ENCODE results near the gene PANX1.
"Not testable (repeated sequence)": the region's sequence is repeated elsewhere in the genome, so short reads cannot be mapped to it uniquely, and the experiment has no call there.

Gene PANX1, protein sequence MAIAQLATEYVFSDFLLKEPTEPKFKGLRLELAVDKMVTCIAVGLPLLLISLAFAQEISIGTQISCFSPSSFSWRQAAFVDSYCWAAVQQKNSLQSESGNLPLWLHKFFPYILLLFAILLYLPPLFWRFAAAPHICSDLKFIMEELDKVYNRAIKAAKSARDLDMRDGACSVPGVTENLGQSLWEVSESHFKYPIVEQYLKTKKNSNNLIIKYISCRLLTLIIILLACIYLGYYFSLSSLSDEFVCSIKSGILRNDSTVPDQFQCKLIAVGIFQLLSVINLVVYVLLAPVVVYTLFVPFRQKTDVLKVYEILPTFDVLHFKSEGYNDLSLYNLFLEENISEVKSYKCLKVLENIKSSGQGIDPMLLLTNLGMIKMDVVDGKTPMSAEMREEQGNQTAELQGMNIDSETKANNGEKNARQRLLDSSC

DNA sequence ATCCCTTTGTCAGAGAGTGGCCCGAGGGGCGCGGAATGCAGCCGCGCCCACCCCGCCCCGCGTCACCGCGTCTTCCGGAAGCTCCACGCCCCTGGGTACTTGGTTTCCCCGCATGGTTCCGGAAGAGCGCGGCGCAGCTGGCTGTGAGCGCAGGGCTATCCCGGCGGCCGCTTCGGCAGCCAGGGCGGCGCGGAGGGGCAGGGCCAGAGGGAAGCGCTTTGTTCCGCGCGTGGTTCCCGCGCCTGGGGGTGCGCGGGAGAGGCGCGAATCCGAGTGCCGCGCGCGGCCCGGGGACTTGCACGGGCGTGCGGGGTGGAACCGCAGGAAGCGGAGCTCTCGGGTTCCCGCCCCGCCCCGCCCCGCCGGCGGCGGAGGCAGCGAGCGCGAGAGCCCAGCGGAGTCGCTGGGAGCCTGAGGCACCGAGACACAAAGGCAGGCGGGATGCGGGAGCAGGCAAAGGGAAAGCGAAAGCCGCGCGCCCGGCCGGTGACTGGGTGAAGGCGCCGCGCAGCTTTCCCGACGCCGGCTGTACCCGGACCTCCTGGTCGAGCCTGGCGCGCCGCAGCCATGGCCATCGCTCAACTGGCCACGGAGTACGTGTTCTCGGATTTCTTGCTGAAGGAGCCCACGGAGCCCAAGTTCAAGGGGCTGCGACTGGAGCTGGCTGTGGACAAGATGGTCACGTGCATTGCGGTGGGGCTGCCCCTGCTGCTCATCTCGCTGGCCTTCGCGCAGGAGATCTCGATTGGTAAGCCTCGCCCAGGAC is at the start of gene PANX1:
PANX1 (plus strand) TSS at position 96 of the 766 bp plus-strand sequence; CDS start at position 568, 472 bp downstream.
- peak; percentile 62 to 65 for DNase-seq

DNA sequence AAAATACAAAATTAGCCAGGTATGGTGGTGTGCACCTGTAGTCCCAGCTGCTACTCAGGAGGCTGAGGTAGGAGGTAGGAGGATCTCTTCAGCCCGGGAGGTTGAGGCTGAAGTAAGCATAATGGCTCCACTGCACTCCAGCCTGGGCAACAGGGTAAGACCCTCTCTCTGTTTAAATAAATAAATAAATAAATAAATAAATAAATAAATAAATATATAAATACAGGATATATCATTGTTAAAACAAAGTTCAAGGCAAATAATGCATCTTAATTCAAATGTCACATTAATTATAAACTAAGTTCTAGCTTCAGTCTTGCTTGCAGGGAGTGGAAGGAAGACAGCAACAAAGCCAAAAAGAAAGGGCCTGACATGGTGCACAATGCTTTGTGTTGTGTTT is 44.5 kb upstream of the PANX1 start:
- DNase-seq: no peak

DNA sequence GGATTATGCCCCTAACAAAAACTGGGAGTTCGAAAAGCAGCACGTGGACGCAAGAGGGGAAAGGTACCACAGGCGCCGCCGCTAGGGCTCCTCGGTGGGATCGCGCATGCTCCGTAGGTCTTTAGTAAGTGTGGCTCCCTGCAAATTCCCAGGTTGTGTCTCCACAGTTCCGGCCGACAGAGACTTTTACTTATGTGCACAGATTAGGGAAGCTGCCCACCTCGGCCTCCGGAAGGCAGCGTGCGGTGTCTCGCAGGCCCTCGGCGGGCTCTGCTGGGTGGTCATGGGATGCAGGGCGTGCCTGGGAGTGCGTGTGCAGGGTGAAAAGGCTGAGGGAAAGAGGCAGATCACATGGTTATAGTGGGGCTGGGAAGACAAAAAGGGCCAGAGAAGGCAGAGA is 39.7 kb upstream of the PANX1 start:
- DNase-seq: no peak

DNA sequence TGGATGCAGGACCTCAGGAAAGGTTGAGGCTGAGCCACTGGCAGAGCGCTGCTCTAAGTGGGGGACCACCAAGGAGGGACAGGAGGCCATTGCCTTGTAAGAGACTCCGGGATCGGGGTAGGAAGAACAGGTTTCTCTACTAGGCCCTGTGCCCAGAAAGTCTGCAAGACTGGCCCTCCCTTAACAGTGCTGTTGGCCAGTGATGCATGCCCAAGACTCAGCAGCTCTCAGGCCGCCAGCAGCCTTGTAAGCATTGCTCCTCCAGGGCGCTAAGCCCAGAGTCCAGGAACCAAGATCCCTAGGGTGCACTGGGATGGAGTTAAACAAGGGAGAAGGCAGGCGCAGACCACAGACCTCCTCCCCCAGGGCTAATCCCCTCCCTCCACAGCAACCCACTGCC is 39.3 kb upstream of the PANX1 start:
- DNase-seq: no peak

DNA sequence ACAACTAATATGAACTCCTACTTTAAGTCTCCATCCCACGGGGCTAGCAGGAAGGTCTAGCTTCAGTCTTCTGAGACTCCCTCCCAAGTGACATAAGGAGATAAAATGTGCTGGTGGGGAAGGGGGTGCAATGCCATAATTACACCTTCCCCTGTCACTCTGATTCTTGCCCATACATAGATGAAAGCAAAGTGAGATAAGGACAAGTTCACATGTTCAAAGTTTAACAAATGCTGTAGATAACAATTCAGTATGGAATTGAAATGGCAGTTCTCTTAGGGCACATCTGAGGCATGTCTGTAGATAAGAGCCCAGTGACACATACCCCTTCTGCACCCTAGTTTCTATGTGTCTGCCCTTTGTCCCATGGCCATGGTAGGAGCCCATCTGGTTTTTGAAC is 38.2 kb upstream of the PANX1 start:
- no peak for DNase-seq

DNA sequence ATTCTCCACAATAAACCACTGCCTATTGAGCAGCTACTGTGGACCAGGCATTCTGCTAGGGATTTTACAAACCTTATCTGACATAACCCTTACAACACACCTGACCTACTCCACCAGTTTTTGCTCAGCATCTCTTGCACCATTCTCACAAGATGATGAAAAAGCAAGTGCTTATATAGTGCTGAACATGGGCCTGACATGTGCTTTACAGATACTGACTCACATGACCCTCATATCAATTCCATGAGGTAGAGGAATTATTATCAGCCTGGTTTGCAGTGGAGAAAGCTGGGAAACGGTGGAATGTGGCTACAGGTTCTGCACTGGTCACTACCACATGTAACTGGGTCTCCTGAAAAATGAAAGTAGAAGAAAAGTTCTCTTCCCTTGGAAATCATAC is 37.5 kb upstream of the PANX1 start:
- no peak for DNase-seq

DNA sequence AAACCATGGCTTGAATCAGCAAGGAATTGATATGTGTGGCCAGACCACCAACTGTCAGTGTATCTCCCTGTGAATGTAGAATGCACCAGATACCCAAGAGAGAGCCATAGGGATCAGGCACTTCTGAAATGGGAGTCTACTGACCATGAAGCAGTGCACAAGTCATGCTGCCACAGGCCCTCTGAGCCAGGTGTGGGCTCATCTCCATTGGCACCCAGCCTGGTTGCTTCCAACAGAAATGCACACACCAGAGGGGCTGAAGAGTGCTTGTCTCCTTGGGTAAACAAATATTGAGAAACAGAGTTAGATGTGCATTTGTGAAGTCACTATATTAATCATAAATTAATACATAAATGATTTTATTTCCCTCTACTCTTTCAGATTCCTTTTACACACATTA is 28.4 kb upstream of the PANX1 start:
- DNase-seq: no peak

DNA sequence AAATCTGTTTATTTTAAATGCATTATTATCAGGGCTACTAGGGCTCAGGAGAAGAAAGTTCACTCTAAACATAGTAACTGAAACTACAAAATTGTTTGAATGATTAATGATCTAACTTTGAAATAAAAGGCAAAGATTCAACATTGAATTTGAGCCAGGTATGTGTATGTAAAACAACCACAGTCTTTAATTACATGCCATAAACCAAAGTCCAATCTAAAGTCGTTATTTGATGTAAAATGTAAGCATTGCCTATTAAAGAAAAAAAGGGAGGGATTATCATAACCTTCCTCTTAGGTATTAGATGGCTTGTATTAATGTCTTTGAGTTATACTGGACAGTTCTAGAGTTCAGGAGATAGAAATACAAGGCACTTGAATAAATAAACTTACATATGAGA is 25.2 kb upstream of the PANX1 start:
- no peak for DNase-seq

DNA sequence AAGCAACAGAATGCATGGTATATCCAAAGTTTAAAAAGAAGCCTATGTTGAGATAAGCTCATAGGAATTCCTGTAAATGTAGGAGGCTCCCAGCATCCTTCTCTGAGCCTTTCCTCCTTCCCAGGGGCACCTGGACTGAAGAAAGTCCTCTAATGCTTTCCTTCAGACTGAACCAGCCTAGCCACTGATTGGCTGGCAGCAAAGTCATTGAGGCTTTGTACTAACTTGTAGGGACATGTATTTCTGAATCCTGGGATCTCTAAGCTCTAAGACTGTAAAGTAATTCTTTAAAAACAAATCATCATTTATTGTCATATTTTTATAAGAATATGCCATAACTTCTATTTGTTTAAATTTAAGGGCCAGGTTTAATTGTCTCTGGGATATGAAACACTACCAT is 23.9 kb upstream of the PANX1 start:
- DNase-seq: no peak

DNA sequence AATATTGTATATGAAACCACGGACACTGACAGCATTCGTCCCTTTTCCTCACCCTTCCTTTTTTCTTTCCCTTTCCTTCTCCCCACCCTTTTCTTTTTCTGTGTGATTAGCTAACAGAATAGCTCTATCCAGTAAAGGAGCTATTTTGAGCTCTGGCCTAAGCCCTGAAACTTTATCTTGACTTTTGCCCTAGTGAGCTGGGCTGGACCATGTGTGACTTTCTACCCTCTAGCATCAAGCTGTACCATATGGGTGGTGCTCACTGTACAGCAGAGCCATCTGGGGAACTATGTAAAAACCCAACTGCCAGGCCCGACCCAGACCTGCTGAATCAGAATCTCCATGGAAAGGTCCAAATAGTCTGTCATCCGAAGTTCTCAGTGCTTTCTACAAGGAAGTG is 21.9 kb upstream of the PANX1 start:
- no peak for DNase-seq

DNA sequence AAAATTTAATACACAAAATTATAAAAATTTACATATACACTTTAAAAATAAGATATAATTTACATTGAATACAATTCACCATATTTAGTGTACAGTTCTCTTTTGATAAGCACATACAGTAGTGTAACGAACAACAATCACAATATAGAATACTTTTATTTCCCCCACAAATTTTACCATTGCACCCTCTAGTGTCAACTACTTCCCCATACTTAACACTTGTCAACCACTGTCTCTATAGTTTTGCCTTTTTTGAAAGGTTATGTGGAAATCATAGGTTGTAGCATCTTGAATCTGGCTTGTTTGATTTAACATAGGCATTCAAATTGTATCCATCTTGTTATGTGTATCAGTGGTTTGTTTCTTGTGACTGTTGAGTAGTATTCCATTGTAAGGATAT is 21.3 kb upstream of the PANX1 start:
- DNase-seq: no peak

DNA sequence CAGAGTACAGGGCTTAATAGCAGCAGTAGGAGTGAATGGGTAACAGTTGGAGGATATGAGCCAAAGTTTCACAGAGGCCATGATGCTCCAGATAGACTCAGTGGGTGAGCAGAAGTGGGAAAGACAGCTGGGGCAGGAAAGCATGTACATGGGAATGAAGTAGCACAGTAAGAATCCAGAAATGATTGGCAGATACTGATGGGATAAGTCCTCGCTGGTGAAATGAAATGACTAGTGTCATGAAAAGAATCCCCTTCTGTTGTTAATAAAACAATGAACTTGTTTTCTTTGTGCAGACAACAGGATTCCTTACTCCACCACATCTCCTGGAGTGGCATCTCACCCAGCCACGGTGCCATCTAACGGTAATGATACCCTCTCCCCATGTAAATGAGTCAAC is 17.4 kb upstream of the PANX1 start:
- DNase-seq: no peak

DNA sequence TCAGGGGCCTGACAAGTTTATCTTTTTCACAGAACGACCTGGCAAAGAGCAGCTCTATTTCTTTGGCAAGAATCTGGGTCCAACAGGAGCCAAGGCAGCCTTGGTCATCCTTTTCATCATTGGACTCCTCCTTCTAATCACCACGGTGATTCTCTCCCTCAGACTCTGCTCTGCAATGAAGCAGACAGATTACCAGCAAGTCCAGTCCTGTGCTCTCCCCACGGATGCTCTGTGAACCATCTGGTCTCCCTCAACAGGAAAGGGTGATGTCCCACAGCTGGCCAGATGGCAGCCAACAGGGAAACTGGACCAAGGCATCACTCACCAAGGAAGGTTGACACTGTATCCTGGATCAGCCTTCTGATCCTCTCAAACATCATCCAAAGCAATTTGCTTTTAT is 17.0 kb upstream of the PANX1 start:
- DNase-seq: no peak

DNA sequence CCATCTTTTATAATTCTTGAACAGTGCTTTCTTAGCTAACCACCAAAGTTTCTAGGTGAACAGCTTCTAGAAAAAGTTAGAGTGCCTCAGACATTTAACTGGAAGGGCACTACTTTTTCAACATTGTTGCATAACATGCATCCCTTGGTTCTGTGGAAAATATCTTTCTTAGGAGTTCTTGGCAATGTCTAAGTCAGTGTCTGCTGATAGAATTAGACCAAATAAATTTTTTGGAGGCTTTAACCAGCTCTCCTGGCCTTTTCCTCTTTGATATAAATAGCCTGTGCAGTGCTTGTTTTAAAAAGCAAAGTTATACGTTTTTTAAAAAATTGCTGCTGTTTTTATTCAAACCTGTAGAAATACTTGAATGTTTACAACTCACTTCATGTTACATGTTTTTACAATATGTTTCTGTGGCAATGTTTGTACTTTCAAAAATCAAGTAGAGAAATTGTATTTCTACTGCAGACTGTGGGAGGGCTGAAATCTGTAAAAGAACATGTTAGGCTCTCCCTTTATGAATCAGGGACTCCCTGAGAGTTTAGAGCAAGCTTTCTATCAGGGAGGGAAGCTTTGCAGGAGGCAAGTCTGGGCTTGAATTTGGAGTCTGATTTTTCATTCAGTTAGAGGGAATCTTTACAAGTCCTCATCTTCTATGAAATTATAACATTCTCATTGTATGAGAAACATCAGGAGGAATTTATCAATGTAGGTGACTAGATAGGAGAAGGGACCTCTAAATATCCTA is 16.3 kb upstream of the PANX1 start:
- DNase-seq: no peak

DNA sequence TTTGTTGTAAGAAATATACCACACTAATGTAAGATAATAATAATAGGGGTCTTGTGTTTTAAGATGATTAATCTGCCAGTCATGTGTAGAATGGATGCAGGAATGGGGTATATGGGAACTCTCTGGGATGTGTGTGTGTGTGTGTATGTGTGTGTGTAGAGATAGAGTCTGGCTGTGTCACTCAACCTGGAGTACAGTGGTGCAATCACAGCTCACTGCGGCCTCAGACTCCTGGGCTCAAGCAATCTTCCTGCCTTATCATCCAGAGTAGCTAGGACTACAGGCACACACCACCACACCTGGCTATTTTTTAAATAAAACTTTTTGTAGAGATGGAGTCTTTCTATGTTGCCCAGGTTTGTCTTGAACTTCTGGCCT is 11.5 kb upstream of the PANX1 start:
- DNase-seq: no peak

DNA sequence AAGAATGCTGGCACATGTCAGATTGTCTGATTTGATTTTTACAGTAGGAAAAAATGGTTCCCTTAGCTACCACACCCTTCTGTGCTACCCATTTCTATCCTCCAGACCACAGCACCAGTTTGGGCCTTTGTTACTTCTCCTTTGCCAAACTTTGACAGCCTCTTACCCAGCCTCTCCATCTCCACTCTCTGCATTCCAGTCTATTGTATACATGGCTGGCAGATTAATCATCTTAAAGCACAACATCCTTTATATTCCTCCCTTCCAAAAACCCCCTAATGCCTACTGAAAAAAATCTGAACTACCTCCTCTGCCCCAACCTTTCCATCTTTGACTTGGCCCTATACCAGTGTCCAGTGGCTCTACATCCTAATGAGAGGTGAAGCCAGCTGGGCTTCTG is 10.8 kb upstream of the PANX1 start:
- no peak for DNase-seq

DNA sequence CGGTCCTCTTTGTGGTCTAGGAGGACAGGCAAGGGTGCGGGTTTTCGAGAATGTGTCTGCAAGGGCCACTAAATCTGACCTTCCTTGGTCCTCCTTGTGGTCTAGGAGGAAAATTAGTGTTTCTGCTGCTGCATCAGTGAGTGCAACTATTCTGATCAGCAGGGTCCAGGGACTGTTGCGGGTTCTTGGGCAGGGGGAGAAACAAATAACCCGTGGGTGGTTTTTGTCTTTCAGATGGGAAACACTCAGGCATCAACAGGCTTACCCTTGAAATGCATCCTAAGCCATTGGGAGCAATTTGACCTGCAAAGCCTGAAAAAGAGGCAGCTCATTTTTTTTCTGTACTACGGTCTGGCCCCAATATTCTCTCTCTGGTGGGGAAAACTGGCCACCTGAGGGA is 9.0 kb upstream of the PANX1 start:
- not testable (repeated sequence) for DNase-seq

DNA sequence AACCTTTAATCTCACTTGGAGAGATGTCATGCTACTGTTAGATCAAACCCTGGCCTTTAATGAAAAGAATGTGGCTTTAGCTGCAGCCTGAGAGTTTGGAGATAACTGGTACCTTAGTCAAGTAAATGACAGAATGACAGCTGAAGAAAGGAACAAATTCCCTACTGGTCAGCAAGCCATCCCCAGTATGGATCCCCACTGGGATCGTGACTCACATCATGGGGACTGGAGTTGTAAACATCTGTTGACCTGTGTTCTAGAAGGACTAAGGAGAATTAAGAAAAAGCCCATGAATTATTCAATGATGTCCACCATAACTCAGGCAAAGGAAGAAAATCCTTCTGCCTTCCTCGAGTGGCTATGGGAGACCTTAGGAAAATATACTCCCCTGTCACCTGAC is 8.1 kb upstream of the PANX1 start:
- not testable (repeated sequence) for DNase-seq

DNA sequence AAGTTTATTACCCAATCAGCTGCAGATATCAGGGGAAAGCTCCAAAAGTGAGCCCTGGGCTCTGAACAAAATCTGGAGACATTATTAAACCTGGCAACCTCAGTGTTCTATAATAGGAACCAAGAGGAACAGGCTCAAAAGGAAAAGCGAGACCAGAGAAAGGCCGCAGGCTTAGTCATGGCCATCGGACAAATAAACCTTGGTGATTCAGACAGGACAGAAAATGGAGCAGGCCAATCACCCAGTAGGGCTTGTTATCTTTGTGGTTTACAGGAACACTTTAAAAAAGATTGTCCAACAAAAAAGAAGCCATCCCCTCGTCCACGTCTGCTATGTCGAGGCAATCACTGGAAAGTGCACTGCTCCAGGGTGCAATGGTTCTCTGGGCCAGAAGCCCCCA is 7.7 kb upstream of the PANX1 start:
- no peak for DNase-seq

DNA sequence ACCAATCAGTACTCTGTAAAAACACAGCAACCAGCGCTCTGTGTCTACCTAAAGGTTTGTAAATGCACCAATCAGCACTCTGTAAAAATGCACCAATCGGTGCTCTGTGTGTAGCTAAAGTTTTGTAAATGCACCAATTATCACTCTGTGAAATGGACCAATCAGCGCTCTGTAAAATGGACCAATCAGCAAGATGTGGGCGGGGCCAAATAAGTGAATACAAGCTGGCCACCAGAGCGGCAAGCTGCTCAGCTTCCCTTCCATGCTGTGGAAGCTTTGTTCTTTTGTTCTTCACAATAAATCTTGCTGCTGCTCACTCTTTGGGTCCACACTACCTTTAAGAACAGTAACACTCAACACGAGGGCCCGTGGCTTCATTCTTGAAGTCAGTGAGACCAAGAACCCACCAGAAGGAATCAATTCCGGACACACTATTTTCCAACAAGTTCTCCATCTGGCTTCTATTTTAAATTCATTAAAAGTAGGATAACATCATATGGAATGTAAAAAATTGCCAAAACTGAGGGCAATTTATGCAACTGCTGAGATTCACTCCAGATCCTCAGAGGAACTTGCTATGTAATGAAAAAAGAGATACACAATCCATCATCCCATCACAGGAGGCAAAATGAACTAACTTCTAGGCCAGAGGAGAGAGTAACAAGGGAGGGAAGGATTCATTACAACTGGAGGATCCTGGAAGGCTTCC is 3.1 kb upstream of the PANX1 start:
- DNase-seq: no peak

DNA sequence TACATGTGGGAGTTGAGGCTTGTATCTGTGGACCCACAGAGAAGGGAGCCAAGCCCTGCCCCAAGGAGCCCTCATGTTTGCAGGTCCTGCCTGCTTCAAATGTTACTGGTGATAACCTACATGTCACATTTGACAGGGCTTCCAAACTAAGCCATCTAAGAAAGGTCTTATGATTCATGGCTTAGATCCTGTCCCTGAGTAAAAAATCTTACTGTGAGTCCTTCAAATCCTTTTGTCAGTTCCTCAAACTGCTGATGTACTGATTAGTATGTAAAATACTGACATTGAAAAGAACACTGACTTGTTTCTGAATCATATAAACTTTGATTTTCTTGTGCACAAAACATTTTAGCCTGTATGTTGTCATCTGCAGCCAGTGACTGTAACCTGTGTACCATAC is 1.0 kb upstream of the PANX1 start:
- DNase-seq: peak in 1 of 2 donors; percentile 21

DNA sequence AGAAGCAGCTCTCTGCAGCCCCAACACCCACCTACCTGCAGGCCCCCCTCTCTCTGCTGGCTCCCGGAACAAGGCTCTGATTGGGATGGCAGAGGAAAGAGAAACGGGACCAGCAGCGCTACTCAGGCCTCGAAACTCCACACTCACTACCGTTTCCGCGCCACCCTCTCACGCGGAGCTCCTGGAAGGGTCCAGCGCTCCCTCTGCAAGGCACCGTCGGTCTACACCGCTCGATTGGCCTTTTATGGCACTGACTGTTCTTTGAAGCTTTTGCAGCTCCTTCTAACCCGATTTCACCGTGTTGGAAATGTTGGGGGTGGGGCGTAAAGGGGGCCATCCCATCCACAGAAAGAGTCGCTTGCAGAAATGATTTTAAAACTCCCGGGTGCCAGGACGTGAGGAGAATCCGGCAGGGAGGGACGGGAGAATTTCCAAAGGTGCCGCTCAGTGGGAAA is 323 bp upstream of the PANX1 start:
- DNase-seq: no peak

Data from bone marrow (tissue), 2 donors.